ENCODE results near the gene PSMA1.

GRCh38 chr11:14555818-14556217 is 35.6 kb upstream of the PSMA1 start:
- no peak for TF ChIP-seq CTCF (IDR thresholded peaks at IDR 0.05; ENCODE audit: low read length)
- TF ChIP-seq EZH2 (IDR thresholded peaks at IDR 0.05; ENCODE audit: borderline replicate concordance, low read length) = no peak
